ENCODE data around the gene CCP110. TPM values are rescaled to one million over a fixed set of nuclear protein-coding genes. Genes with fewer than 3 reads are reported as not detected.

CCP110 gene
- total RNA-seq, 1 experiment from 2014 or later: 21.6 TPM

- no peaks in the 10 kb centered on the region for H3K27me3 ChIP-seq (ENCODE audit: insufficient read depth, low read length)
- no peak overlapping the region for H4K5ac ChIP-seq (ENCODE audit: insufficient read length, low read depth, low read length)
- H2BK12ac ChIP-seq (ENCODE audit: insufficient read length, low read depth, low read length): no peak overlapping the region
- H3K18ac ChIP-seq (ENCODE audit: insufficient read length, low read depth, low read length): no peak overlapping the region
- no peak overlapping the region for H3K27ac ChIP-seq (ENCODE audit: insufficient read length, low read depth, low read length)
- H2BK20ac ChIP-seq (ENCODE audit: low read depth, low read length, poor library complexity, severe bottlenecking): no peak overlapping the region
- no peak overlapping the region for H3K23ac ChIP-seq (ENCODE audit: insufficient read length, low read depth, low read length)
- no peaks in the 10 kb centered on the region for H3K9me3 Mint-ChIP-seq
- H3K14ac ChIP-seq (ENCODE audit: insufficient read depth, low read length): no peak overlapping the region
- DNase-seq: no peak
- no peak overlapping the region for H2AFZ ChIP-seq (ENCODE audit: low read length)
- no peak overlapping the region for H2BK120ac ChIP-seq (ENCODE audit: low read depth, low read length, poor library complexity, severe bottlenecking)
- H3K79me2 ChIP-seq (ENCODE audit: insufficient read depth, low read length): no peaks in the 10 kb centered on the region
- H2AK5ac ChIP-seq (ENCODE audit: insufficient read length, low read length): no peak overlapping the region
- H2BK5ac ChIP-seq (ENCODE audit: insufficient read length, low read length): no peak overlapping the region
- H4K8ac ChIP-seq (replicated peaks; ENCODE audit: insufficient read length, low read depth, low read length): no peak overlapping the region
- H3K4me2 ChIP-seq (ENCODE audit: insufficient read depth, insufficient read length, low read length): no peak overlapping the region
- no peaks in the 10 kb centered on the region for H3K23me2 ChIP-seq (ENCODE audit: insufficient read length, low read depth, low read length, poor library complexity, severe bottlenecking)
- no peaks in the 10 kb centered on the region for H3K9me3 ChIP-seq (ENCODE audit: control insufficient read depth, low read depth, low read length)
- TF ChIP-seq, protein P1, sequence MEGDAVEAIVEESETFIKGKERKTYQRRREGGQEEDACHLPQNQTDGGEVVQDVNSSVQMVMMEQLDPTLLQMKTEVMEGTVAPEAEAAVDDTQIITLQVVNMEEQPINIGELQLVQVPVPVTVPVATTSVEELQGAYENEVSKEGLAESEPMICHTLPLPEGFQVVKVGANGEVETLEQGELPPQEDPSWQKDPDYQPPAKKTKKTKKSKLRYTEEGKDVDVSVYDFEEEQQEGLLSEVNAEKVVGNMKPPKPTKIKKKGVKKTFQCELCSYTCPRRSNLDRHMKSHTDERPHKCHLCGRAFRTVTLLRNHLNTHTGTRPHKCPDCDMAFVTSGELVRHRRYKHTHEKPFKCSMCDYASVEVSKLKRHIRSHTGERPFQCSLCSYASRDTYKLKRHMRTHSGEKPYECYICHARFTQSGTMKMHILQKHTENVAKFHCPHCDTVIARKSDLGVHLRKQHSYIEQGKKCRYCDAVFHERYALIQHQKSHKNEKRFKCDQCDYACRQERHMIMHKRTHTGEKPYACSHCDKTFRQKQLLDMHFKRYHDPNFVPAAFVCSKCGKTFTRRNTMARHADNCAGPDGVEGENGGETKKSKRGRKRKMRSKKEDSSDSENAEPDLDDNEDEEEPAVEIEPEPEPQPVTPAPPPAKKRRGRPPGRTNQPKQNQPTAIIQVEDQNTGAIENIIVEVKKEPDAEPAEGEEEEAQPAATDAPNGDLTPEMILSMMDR (conservative IDR thresholded peaks at IDR 0.05): no peak
- no peaks in the 10 kb centered on the region for H3K4me1 ChIP-seq (ENCODE audit: insufficient read depth, low read length)
- H4K91ac ChIP-seq (ENCODE audit: insufficient read length, low read depth, low read length): no peak overlapping the region
- H3K9ac ChIP-seq (ENCODE audit: extremely low read depth, insufficient read length, low read length): no peak overlapping the region
- H3T11ph ChIP-seq (ENCODE audit: low read length): no peak overlapping the region
- H3K4me1 Mint-ChIP-seq: no peaks in the 10 kb centered on the region
- no peak overlapping the region for H2BK15ac ChIP-seq (ENCODE audit: low read depth, low read length)
- no CpG with 5 or more reads among the region's 2 CpGs for WGBS (ENCODE audit: extremely low coverage, insufficient read length, low lambda C conversion rate)
- no peak overlapping the region for H3K56ac ChIP-seq (ENCODE audit: insufficient read length, low read depth, low read length)
- H4K20me1 ChIP-seq (ENCODE audit: control insufficient read depth, insufficient read depth, insufficient read length): no peaks in the 10 kb centered on the region
- H3K27ac Mint-ChIP-seq: no peak overlapping the region
- H3K36me3 Mint-ChIP-seq (ENCODE audit: insufficient read depth in 1 of 3, low read depth in 3 of 3): peaks cover 25 to 63% (median 59%) of the 10 kb centered on the region in 3 experiments; a peak in 6 of 7 replicates
- H3K79me1 ChIP-seq (ENCODE audit: insufficient read depth, low read depth, low read length, poor library complexity, severe bottlenecking): no peaks in the 10 kb centered on the region
- no peak overlapping the region for H3K4ac ChIP-seq (ENCODE audit: low read depth, low read length)
- H3K27me3 Mint-ChIP-seq (ENCODE audit: low read depth): no peaks in the 10 kb centered on the region
- no peak overlapping the region for H3K4me3 Mint-ChIP-seq
Measured at GRCh38 chr16:19507867-19508266, 15.9 kb upstream of the CCP110 start.

Data from H9 (cell line).